ENCODE data around the gene TMEM165.

The TMEM165 gene

DNA sequence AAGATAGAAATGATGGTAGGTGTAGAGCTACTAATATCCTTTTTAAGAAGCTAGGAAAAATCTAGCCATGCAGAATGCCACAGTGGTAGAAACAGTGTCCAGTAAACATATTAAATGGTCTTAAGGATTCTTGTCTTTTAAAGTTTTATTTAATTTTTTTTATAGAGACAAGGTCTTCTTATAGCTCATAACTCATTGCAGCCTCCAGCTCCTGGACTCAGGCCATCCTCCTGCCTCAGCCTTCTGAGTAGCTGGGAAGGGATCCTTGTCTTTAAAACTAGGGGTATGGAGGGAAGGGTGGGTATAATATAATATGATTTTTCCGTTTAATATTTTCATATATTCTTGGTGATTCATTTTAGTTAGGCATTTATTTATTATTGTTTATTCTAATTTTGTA is 3.8 kb downstream of the TMEM165 start:
- no peak overlapping the region for H3K18ac ChIP-seq (ENCODE audit: low read length)
- no peak overlapping the region for H2BK120ac ChIP-seq (ENCODE audit: insufficient read depth, low read length, poor library complexity)
- no peak overlapping the region for H3K4me2 ChIP-seq (ENCODE audit: low read length)
- peak overlapping the region; percentile 30 for H3K4ac ChIP-seq (ENCODE audit: low read depth, low read length)
- H3K9ac ChIP-seq (ENCODE audit: low read length) = no peak overlapping the region
- H2BK12ac ChIP-seq (ENCODE audit: low read length) = no peak overlapping the region
- peaks cover 18% of the 10 kb centered on the region for H3K79me2 ChIP-seq (ENCODE audit: control insufficient read depth, insufficient read depth, low read length, poor library complexity)
- H2BK5ac ChIP-seq (ENCODE audit: low read depth, low read length, poor library complexity) = no peak overlapping the region
- no peak overlapping the region for H3K27ac ChIP-seq (ENCODE audit: low read depth, low read length)
- no peak overlapping the region for H2AK5ac ChIP-seq (ENCODE audit: low read length)
- H3K27me3 ChIP-seq (ENCODE audit: insufficient read depth, low read length) = no peaks in the 10 kb centered on the region
- H3K14ac ChIP-seq (ENCODE audit: low read length) = no peak overlapping the region
- no peak overlapping the region for H3K4me3 ChIP-seq (ENCODE audit: low read depth, low read length)
- no peak overlapping the region for H3K23ac ChIP-seq (ENCODE audit: low read length)
- no peak for DNase-seq
- H4K91ac ChIP-seq (ENCODE audit: low read depth, low read length) = no peak overlapping the region
- H3K9me3 ChIP-seq (ENCODE audit: insufficient read depth, low read depth, low read length) = no peaks in the 10 kb centered on the region
- WGBS (ENCODE audit: extremely low coverage, insufficient coverage, insufficient read length) = no CpG with 5 or more reads among the region's 1 CpG
- peaks cover 0 to 2% of the 10 kb centered on the region in 2 experiments for H3K4me1 ChIP-seq (ENCODE audit: control insufficient read depth in 1 of 2, insufficient read depth in 2 of 2, low read length in 2 of 2)
- no peak overlapping the region for H2AFZ ChIP-seq (ENCODE audit: insufficient read depth, low read length, poor library complexity)
- H4K8ac ChIP-seq (ENCODE audit: low read depth, low read length) = no peak overlapping the region
- peaks cover 2 to 8% of the 10 kb centered on the region in 2 experiments for H3K36me3 ChIP-seq (ENCODE audit: control insufficient read depth in 1 of 2, insufficient read depth in 2 of 2, low read length in 2 of 2)
- H3K79me1 ChIP-seq (ENCODE audit: low read length) = peaks cover 5% of the 10 kb centered on the region
- no peak overlapping the region for H4K12ac ChIP-seq (ENCODE audit: low read depth, low read length)

DNA sequence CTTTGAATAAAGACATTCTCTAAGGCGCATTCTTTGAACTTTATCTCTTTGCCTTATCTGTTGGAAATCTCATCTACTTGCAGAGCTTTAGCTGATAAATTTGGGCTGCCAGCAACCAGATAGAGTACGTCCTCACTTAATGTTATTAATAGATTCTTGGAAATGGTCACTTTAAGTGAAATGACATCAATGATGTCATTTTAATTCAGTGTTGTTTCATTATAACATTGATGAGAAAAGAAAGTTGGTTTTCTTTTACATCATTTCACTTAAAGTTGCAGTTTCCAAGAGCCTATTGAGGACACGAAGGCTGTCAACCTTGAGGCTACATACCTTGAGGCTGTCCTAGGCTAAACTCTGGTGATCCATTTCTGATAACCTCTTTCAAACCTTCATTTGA is 9.3 kb downstream of the TMEM165 start:
- Histone ChIP-seq H3K18ac (ENCODE audit: low read length) (no peak overlapping the region), H3K27me3 (ENCODE audit: insufficient read depth, low read length) (no peaks in the 10 kb centered on the region), H3K36me3 (ENCODE audit: control insufficient read depth in 1 of 2, insufficient read depth in 2 of 2, low read length in 2 of 2) (peaks cover 11 to 13% of the 10 kb centered on the region in 2 experiments), H2AK5ac (ENCODE audit: low read length) (no peak overlapping the region), H3K9ac (ENCODE audit: low read length) (no peak overlapping the region), H2BK120ac (ENCODE audit: insufficient read depth, low read length, poor library complexity) (no peak overlapping the region), H3K23ac (ENCODE audit: low read length) (no peak overlapping the region), H2BK12ac (ENCODE audit: low read length) (no peak overlapping the region), H3K27ac (ENCODE audit: low read depth, low read length) (no peak overlapping the region), H4K12ac (ENCODE audit: low read depth, low read length) (no peak overlapping the region), H3K4me3 (ENCODE audit: low read depth, low read length) (no peak overlapping the region), H2AFZ (ENCODE audit: insufficient read depth, low read length, poor library complexity) (no peak overlapping the region), H3K79me2 (ENCODE audit: control insufficient read depth, insufficient read depth, low read length, poor library complexity) (peaks cover 4% of the 10 kb centered on the region), H4K91ac (ENCODE audit: low read depth, low read length) (no peak overlapping the region), H3K4me1 (ENCODE audit: control insufficient read depth in 1 of 2, insufficient read depth in 2 of 2, low read length in 2 of 2) (no peaks in the 10 kb centered on the region), H3K79me1 (ENCODE audit: low read length) (no peaks in the 10 kb centered on the region), H3K9me3 (ENCODE audit: insufficient read depth, low read depth, low read length) (no peaks in the 10 kb centered on the region), H2BK5ac (ENCODE audit: low read depth, low read length, poor library complexity) (no peak overlapping the region), H3K4me2 (ENCODE audit: low read length) (no peak overlapping the region), H4K8ac (ENCODE audit: low read depth, low read length) (no peak overlapping the region), H3K4ac (ENCODE audit: low read depth, low read length) (no peak overlapping the region), H3K14ac (ENCODE audit: low read length) (no peak overlapping the region)
- WGBS (ENCODE audit: extremely low coverage, insufficient coverage, insufficient read length) = no CpG with 5 or more reads among the region's 3 CpGs
- peak in 1 of 2 donors; percentile 45 for DNase-seq

DNA sequence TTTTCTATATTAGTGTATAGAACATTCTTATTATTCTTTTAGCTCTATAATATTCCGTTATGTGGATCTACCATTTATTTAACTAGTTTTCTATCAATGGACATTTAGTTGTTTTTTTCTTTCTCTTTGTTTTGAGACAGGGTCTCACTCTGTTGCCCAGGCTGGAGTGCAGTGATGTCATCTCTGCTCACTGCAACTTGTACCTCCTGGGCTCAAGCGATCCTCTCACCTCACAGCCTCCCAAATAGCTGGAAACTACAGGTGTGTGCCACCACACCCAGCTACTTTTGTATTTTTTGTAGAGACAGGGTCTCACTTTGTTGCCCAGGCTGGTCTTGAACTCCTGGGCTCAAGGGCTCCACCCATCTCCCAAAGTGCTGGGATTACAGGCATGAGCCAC is 10.8 kb downstream of the TMEM165 start:
- Histone ChIP-seq H2AFZ (ENCODE audit: insufficient read depth, low read length, poor library complexity) (no peak overlapping the region), H4K91ac (ENCODE audit: low read depth, low read length) (no peak overlapping the region), H3K27ac (ENCODE audit: low read depth, low read length) (no peak overlapping the region), H2BK5ac (ENCODE audit: low read depth, low read length, poor library complexity) (no peak overlapping the region), H2AK5ac (ENCODE audit: low read length) (no peak overlapping the region), H3K4me3 (ENCODE audit: low read depth, low read length) (no peak overlapping the region), H3K36me3 (ENCODE audit: control insufficient read depth in 1 of 2, insufficient read depth in 2 of 2, low read length in 2 of 2) (peaks cover 13% of the 10 kb centered on the region in 2 experiments), H4K8ac (ENCODE audit: low read depth, low read length) (no peak overlapping the region), H3K79me2 (ENCODE audit: control insufficient read depth, insufficient read depth, low read length, poor library complexity) (peaks cover 7% of the 10 kb centered on the region), H3K14ac (ENCODE audit: low read length) (no peak overlapping the region), H3K4me2 (ENCODE audit: low read length) (no peak overlapping the region), H2BK12ac (ENCODE audit: low read length) (no peak overlapping the region), H3K79me1 (ENCODE audit: low read length) (no peaks in the 10 kb centered on the region), H3K18ac (ENCODE audit: low read length) (no peak overlapping the region), H3K27me3 (ENCODE audit: insufficient read depth, low read length) (no peaks in the 10 kb centered on the region), H3K9ac (ENCODE audit: low read length) (no peak overlapping the region), H3K4me1 (ENCODE audit: control insufficient read depth in 1 of 2, insufficient read depth in 2 of 2, low read length in 2 of 2) (no peaks in the 10 kb centered on the region), H2BK120ac (ENCODE audit: insufficient read depth, low read length, poor library complexity) (no peak overlapping the region), H3K4ac (ENCODE audit: low read depth, low read length) (peak overlapping the region; percentile 52), H3K23ac (ENCODE audit: low read length) (no peak overlapping the region), H4K12ac (ENCODE audit: low read depth, low read length) (no peak overlapping the region), H3K9me3 (ENCODE audit: insufficient read depth, low read depth, low read length) (no peaks in the 10 kb centered on the region)
- no peak for DNase-seq
- WGBS (ENCODE audit: extremely low coverage, insufficient coverage, insufficient read length) = no CpG with 5 or more reads among the region's 2 CpGs

DNA sequence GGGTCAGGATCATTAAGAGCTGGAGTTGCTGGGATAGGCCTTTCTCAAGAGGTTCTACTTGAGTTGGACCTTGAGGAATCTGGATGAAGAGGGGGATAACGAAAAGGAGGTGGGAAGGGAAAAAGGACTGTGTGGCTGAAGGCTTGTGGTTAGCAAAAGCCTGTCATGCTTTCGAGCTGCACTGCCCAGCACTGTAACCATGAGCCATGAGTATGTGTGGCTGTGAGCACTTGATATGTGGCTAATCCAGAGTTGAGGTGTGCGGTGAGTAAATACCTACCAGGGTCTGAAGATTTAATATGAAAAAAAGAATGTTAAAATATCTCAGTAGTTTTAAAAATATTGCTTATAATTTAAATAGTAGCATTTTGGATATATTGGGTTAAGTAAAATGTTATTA is 11.4 kb downstream of the TMEM165 start:
- Histone ChIP-seq H2BK12ac (ENCODE audit: low read length) (no peak overlapping the region), H3K9me3 (ENCODE audit: insufficient read depth, low read depth, low read length) (no peaks in the 10 kb centered on the region), H2AK5ac (ENCODE audit: low read length) (no peak overlapping the region), H3K4me2 (ENCODE audit: low read length) (no peak overlapping the region), H3K79me1 (ENCODE audit: low read length) (no peaks in the 10 kb centered on the region), H3K23ac (ENCODE audit: low read length) (no peak overlapping the region), H3K4me3 (ENCODE audit: low read depth, low read length) (no peak overlapping the region), H3K9ac (ENCODE audit: low read length) (no peak overlapping the region), H4K8ac (ENCODE audit: low read depth, low read length) (no peak overlapping the region), H3K4me1 (ENCODE audit: control insufficient read depth in 1 of 2, insufficient read depth in 2 of 2, low read length in 2 of 2) (no peaks in the 10 kb centered on the region), H3K4ac (ENCODE audit: low read depth, low read length) (peak overlapping the region; percentile 78), H3K27ac (ENCODE audit: low read depth, low read length) (no peak overlapping the region), H2BK5ac (ENCODE audit: low read depth, low read length, poor library complexity) (no peak overlapping the region), H3K14ac (ENCODE audit: low read length) (no peak overlapping the region), H4K91ac (ENCODE audit: low read depth, low read length) (no peak overlapping the region), H4K12ac (ENCODE audit: low read depth, low read length) (no peak overlapping the region), H2AFZ (ENCODE audit: insufficient read depth, low read length, poor library complexity) (no peak overlapping the region), H3K27me3 (ENCODE audit: insufficient read depth, low read length) (no peaks in the 10 kb centered on the region), H3K79me2 (ENCODE audit: control insufficient read depth, insufficient read depth, low read length, poor library complexity) (peaks cover 7% of the 10 kb centered on the region), H3K18ac (ENCODE audit: low read length) (no peak overlapping the region), H3K36me3 (ENCODE audit: control insufficient read depth in 1 of 2, insufficient read depth in 2 of 2, low read length in 2 of 2) (peaks cover 14 to 15% of the 10 kb centered on the region in 2 experiments), H2BK120ac (ENCODE audit: insufficient read depth, low read length, poor library complexity) (no peak overlapping the region)
- no peak for DNase-seq
- no CpG with 5 or more reads among the region's 3 CpGs for WGBS (ENCODE audit: extremely low coverage, insufficient coverage, insufficient read length)

Measured in trophoblast cell (in vitro differentiated cells and primary cell).